OCI-LY3 (cell line): ENCODE results near the gene ZFYVE28.

ENCODE experiments used
- H2AFZ ChIP-seq: fragments of 200-600, 300-600 bp; shearing (Covaris generic); 2 replicates; pipeline ENCODE4 v1.6.0; 2014; ENCODE audit warnings: antibody characterized with exemption, low read depth, low read length
- H3K27ac ChIP-seq: fragments of 200-600, 300-600 bp; sonication (generic); 2 replicates; pipeline ENCODE4 v1.5.1; 2014; ENCODE audit warnings: mild to moderate bottlenecking, low read length, moderate library complexity, mixed read lengths
- H3K27me3 ChIP-seq: fragments of 200-600, 300-600 bp; sonication (generic); 2 replicates; pipeline ENCODE4 v1.6.1; 2014; ENCODE audit warnings: low read depth, low read length, mixed read lengths
- H3K36me3 ChIP-seq: fragments of 200-600, 300-600 bp; sonication (generic); replicated peaks from 2 replicates; pipeline ENCODE3; 2014; ENCODE audit warnings: low read depth, low read length, mixed read lengths
- H3K4me1 ChIP-seq: fragments of 300-600, 200-600 bp; sonication (generic); 2 replicates; pipeline ENCODE4 v1.6.1; 2014; ENCODE audit warnings: low read length, mixed read lengths
- H3K4me2 ChIP-seq: fragments of 200-600, 300-600 bp; sonication (generic); 2 replicates; pipeline ENCODE4 v1.6.1; 2014; ENCODE audit warnings: low read length, mixed read lengths
- H3K4me3 ChIP-seq: fragments of 300-600, 200-600 bp; sonication (generic); 2 replicates; pipeline ENCODE4 v1.5.1; 2014; ENCODE audit warnings: antibody characterized with exemption, mild to moderate bottlenecking, low read length, moderate library complexity
- H3K79me2 ChIP-seq: fragments of 300-600, 200-600 bp; shearing (Covaris generic); 2 replicates; pipeline ENCODE4 v1.6.1; 2014; ENCODE audit warnings: mild to moderate bottlenecking, low read length, mixed read lengths
- H3K9ac ChIP-seq: fragments of 300-600, 200-600 bp; shearing (Covaris generic); 2 replicates; pipeline ENCODE4 v1.6.0; 2014; ENCODE audit warnings: mild to moderate bottlenecking, low read length, moderate library complexity
- H3K9me3 ChIP-seq: fragments of 200-600, 300-600 bp; shearing (Covaris generic); 2 replicates; pipeline ENCODE4 v1.6.1; 2014; ENCODE audit warnings: low read length, mixed read lengths; ENCODE audit not compliant: insufficient read depth
- H4K20me1 ChIP-seq: fragments of 200-600, 300-600 bp; sonication (generic); 2 replicates; pipeline ENCODE4 v1.6.1; 2016; ENCODE audit warnings: low read length, mixed read lengths; ENCODE audit not compliant: insufficient read depth
- EZH2phosphoT487 ChIP-seq: fragments of 200-600 bp; shearing (Covaris generic); IDR thresholded peaks from 2 replicates; pipeline ENCODE4 v1.6.1; 2018; ENCODE audit warnings: antibody characterized with exemption, mixed run types, low read depth
- TF ChIP-seq, protein P1 (sequence below): fragments of 200-600, 300-600 bp; sonication (generic); IDR thresholded peaks from 2 replicates; pipeline ENCODE4 v1.5.1; 2014; ENCODE audit warnings: antibody characterized with exemption, low read length, low read depth

ZFYVE28 gene

DNA sequence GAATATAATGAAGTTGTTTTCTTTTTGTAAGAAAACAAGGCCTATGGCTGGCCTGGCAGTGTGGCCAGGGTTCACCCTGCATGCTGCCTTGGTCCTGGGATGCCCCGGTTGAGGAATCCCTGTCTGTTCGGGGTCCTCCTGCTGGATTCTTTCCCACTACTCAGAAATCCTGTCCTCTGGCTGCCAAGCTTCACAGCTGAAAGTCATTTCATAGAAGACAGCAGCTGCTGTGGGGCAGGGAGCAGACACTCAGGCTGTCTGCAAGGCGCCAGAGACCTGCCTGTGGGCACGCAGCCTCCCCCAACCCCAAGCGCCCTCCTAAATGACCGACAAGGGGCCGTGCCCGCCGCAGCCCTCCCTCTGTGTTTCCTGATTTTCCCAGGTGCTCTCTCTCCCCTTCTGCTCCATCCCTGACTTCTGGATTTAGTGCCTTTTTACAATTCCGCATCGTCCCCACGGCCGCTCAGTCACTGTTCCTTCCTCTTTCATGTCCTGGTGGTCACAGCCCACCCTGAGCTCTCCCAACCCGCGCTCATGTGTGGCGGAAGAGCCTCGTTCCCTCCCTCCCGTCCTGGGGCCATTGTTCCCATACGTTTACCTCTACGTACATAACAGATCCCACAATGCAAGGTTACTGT, 27.5 kb downstream of the ZFYVE28 start:
- no peak overlapping the region for H3K9ac ChIP-seq
- no peaks in the 10 kb centered on the region for H3K9me3 ChIP-seq
- H3K4me2 ChIP-seq, result peak overlapping the region; percentile 30
- H3K27me3 ChIP-seq, result no peaks in the 10 kb centered on the region
- H3K36me3 ChIP-seq, result no peaks in the 10 kb centered on the region
- no peak overlapping the region for H3K27ac ChIP-seq
- no peaks in the 10 kb centered on the region for H4K20me1 ChIP-seq
- no peaks in the 10 kb centered on the region for H3K79me2 ChIP-seq
- no peaks in the 10 kb centered on the region for H3K4me1 ChIP-seq
- H3K4me3 ChIP-seq, result no peak overlapping the region
- TF ChIP-seq, protein P1, sequence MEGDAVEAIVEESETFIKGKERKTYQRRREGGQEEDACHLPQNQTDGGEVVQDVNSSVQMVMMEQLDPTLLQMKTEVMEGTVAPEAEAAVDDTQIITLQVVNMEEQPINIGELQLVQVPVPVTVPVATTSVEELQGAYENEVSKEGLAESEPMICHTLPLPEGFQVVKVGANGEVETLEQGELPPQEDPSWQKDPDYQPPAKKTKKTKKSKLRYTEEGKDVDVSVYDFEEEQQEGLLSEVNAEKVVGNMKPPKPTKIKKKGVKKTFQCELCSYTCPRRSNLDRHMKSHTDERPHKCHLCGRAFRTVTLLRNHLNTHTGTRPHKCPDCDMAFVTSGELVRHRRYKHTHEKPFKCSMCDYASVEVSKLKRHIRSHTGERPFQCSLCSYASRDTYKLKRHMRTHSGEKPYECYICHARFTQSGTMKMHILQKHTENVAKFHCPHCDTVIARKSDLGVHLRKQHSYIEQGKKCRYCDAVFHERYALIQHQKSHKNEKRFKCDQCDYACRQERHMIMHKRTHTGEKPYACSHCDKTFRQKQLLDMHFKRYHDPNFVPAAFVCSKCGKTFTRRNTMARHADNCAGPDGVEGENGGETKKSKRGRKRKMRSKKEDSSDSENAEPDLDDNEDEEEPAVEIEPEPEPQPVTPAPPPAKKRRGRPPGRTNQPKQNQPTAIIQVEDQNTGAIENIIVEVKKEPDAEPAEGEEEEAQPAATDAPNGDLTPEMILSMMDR, result no peak
- TF ChIP-seq EZH2phosphoT487, result no peak
- H2AFZ ChIP-seq, result no peak overlapping the region

DNA sequence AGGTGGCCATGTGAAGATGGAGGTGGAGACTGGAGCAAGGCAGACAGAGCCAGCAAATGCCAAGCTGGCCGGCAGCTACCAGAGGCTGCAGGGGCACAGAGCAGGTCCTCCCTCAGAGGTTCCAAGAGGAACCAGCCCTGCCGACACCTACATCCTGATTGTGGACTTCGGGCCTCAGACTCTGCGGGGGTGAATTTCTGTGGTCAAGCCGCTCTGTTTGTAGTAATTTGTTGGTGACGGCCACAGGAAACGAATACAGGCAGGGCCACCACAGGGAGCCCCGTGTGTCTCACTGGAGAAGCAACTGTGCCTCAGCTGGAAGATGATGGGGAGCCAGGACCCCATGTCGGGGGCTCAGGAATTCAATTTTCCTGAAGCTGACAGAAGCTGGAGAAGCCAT, 28.3 kb downstream of the ZFYVE28 start:
- H3K36me3 ChIP-seq, result no peaks in the 10 kb centered on the region
- no peaks in the 10 kb centered on the region for H3K4me1 ChIP-seq
- no peak overlapping the region for H3K4me3 ChIP-seq
- H3K9me3 ChIP-seq, result no peaks in the 10 kb centered on the region
- no peak overlapping the region for H2AFZ ChIP-seq
- no peaks in the 10 kb centered on the region for H3K79me2 ChIP-seq
- no peak overlapping the region for H3K27ac ChIP-seq
- H3K27me3 ChIP-seq, result no peaks in the 10 kb centered on the region
- no peak overlapping the region for H3K4me2 ChIP-seq
- TF ChIP-seq, protein P1, result no peak
- no peak for TF ChIP-seq EZH2phosphoT487
- H4K20me1 ChIP-seq, result no peaks in the 10 kb centered on the region
- no peak overlapping the region for H3K9ac ChIP-seq

DNA sequence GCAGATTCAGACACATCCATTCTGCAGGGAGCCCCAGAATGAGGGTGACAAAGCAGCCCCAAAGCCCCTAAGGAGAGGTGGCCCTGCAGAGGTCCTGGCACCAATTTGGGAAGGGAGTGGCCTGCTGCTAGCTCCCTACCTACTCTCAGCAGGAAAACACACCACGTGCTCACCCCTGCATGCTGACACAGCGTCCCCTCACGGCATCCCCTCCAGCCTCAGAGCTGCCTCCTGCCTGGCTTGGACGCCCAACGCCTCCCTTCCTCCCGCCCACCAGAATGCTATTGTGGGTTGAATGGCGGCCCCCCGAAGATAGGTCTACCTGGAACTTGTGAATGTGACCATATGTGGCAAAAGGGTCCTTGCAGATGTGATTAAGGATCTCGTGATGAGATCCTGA, 28.8 kb downstream of the ZFYVE28 start:
- TF ChIP-seq EZH2phosphoT487, result no peak
- TF ChIP-seq, protein P1, result no peak
- no peak overlapping the region for H2AFZ ChIP-seq
- H3K4me3 ChIP-seq, result no peak overlapping the region
- H3K9me3 ChIP-seq, result no peaks in the 10 kb centered on the region
- no peaks in the 10 kb centered on the region for H3K4me1 ChIP-seq
- H3K79me2 ChIP-seq, result no peaks in the 10 kb centered on the region
- H3K27ac ChIP-seq, result no peak overlapping the region
- H3K4me2 ChIP-seq, result no peak overlapping the region
- no peaks in the 10 kb centered on the region for H3K36me3 ChIP-seq
- H3K9ac ChIP-seq, result no peak overlapping the region
- no peaks in the 10 kb centered on the region for H3K27me3 ChIP-seq
- H4K20me1 ChIP-seq, result no peaks in the 10 kb centered on the region

DNA sequence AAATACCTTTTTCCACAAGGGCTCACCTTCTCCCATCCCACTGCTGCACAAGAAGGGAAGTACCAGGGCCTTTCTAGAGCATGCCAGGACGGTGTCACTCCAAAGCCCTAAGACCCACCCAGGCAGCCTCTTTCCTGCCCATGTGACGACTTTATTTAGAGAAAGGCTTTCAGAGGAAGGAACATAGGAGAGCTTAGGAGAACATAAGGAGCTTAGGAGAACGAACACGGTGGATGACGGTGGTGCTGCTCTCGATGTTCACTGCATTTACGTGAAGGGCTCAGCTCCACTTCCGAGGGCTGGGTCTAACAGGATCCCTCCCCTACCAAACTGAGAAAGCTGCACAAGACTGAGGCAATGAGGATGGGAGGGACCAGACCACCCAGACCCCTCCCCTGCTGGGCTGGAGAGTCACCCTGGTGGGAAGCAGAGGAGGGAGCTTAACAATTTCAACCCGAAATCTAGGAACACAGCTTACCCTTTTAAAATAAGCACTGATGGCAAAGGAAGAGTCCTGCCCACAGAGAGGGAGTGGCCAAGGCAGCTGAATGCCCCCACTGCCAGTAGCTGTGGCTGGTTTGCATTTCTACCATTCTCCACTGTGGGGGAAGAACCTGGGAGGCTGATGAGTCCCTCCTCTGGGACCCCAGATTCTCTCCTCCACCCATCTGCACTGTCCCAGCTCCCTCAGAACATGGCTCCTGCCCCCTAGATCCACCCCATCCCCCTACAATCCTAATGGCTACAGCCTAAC, 29.8 kb downstream of the ZFYVE28 start:
- H3K4me2 ChIP-seq, result no peak overlapping the region
- no peaks in the 10 kb centered on the region for H3K4me1 ChIP-seq
- no peak overlapping the region for H3K4me3 ChIP-seq
- no peaks in the 10 kb centered on the region for H3K79me2 ChIP-seq
- no peak overlapping the region for H2AFZ ChIP-seq
- H3K9ac ChIP-seq, result no peak overlapping the region
- H3K9me3 ChIP-seq, result no peaks in the 10 kb centered on the region
- H3K36me3 ChIP-seq, result no peaks in the 10 kb centered on the region
- H4K20me1 ChIP-seq, result no peaks in the 10 kb centered on the region
- no peak for TF ChIP-seq EZH2phosphoT487
- TF ChIP-seq, protein P1, result no peak
- no peaks in the 10 kb centered on the region for H3K27me3 ChIP-seq
- H3K27ac ChIP-seq, result no peak overlapping the region
